GM19099 (cell line): ENCODE measurements around the gene TUBB1.

Source experiments
- POLR2A ChIP-seq: IDR thresholded peaks from 3 replicates; pipeline ENCODE4 v1.6.1; 2011; ENCODE audit warnings: low read depth; ENCODE audit not compliant: insufficient read length; ENCODE audit errors: extremely low read depth

The TUBB1 gene

DNA sequence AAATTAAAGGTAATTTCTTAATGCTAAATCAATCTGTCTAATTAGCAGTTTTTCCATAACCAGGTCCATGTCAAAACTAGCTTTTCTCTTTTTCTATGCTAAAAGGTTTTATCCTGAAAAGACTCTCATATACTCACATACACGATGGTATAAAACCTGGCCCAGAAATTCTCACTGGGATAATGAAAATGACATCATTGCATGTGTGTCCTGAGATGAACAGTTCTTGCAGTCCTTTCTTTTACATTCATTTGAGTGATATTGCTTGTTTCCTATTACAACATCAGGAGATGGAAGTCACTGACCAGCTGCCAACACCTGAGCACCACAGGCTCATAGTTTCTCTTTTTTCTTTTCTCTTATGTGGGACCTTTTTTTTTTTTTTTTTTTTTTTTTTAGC, 31.2 kb downstream of the TUBB1 start:
- no peak for TF ChIP-seq POLR2A

DNA sequence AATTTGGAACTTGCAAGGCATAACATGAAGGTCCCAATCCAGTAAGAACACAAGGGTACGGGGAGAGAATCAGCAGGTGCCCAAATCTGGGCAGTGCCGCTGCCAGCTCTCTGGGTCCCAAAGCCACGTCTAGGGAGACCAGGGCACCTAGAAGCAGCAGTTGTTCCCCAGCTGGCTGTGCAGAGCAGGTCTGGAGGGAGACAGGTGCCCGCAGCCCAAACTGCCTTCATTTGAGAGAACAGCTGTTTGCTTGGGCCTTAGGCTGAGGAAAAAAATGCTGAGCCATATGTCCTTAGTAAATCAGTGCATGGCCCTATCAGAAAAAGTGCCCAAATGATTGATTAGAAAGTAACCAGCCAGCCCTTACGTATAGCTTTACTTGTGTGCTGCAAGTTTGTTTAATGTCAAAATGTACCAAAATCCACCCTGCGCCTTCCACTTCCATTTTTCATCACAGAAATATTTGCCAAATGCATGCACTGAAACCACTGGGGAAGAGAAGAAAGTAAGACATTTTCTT, 32.5 kb downstream of the TUBB1 start:
- TF ChIP-seq POLR2A = no peak

DNA sequence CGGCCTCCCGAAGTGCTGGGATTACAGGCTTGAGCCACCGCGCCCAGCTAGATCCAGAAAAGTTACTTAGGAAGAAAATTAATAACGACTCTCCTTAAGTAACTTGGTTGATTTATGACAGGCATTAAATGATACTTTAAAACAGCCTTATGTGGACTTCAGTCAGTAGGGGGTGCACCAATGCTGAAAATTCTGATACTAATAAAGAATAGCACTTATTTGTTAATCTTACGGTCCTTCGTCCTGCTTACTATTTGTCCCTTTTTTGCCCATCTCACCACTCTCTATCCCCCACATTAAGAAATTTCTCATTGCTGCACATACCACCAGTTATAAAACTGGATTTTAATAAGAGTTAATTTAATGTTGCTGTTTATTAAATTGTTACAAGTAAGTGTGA, 36.1 kb downstream of the TUBB1 start:
- no peak for TF ChIP-seq POLR2A

DNA sequence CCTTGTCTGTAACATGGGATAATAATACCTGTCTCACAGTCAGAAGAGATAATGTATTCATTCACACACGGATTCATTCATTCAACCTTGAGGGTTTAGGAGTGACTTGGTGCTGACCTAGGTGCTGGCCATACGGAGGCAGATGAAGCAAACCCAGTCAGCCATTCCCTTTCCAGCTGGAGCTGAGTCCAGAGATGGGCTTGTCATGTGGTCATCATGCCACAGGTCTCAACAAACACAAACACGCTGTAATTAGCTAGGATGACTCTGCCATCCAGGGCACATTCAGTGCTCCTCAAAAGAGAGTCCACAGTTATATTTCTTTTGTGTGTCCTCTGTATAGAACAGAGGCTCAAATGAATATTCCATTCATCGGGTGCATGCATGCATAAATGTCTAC, 42.9 kb downstream of the TUBB1 start:
- no peak for TF ChIP-seq POLR2A

DNA sequence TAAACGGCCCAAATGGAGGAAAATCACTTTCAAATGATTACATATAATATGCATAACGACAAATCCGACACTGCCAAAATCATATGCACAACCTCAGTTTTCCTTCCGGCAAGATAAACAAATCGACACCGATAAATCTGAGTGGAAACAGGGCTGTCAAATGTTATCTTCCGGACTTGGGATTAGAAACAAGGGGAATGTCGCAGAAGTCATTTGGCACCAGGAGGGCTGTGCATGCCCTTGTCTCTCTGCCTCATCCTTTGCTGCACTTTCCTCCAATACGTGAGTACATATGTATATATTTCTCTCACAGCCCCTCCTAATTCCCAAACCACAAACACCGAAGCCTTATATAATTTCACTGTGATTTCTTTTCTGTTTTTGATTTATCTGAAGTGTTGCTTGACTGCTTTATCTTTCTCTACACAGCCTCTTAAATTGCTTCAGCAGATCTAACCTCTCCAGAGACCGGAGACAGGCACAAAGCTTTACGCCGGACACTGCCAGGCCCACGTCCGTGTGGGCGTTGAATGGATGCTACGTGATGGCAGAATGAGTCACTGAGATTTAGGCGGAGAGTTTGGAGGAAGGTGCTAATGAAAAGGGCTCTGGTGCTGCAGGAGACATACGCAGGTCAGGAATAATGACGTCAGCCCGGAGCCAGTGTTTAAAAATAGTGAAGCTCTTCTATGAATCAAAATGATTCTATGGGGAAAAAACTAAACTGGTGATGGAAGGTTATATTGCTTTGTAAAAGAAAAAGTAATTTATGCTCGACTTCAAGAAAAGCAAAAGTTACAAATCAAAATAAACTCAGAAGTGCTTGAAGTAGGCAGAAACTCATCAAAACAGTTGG, 44.4 kb downstream of the TUBB1 start:
- no peak for TF ChIP-seq POLR2A

DNA sequence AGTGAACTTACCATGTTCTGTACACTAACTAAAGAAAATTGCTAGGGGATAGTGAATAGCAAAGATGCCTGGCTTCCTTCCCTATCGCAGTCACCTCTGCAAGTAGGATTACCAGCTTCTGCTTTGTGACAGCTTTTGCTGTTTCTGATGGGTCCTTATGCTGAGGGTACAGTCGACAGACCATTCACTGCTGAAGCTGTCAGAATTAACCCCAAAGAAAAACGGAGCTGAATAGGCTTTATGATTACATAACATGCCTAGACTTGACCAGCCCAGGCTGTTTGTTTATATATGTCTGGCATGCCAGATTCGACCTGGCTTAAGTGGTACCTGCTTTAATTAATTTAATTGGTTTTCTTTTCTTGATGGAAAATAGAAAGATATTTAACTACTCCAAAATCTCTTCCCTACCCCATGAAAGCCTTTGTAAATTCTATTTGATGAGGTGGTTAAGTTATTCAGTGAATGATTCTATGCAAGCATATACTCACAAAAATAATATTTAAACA, 45.0 kb downstream of the TUBB1 start:
- TF ChIP-seq POLR2A = no peak

DNA sequence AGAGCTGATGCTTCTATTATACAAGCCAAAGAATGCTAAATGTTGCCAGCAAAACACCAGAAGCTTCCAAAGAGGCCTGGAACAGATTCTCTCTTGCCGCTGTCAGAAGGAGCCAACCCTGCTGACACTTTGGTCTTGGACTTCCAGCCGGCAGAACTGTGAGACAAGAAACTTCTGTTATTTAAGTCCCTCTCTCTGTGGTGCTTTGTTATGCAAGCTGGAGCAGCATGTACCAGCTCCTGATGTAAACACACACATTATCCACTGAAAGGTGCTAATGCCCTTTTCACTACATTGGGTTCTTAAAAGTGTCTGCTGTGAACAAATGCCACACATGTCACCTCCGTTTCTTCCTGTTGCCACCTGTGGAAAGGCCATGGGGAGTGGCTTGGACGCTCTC, 49.3 kb downstream of the TUBB1 start:
- TF ChIP-seq POLR2A = no peak

DNA sequence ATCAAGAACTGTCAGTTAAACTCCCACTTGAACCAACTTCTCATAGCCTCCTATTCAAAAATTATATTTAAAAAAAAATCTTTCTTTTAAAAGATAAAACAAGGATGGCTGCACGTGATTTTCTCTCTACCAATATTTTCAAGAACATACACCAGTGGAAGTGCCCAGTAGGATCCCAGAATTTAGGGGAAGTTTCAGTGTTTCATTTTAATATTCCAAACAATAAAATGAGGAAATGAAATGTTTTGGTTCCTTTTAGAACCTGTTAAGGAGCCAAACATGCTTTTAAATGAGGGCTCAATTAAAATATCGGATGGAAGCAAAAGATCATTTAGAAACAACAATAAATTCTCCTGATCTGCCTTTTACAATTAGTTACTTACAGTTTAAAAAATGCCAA, 49.8 kb downstream of the TUBB1 start:
- TF ChIP-seq POLR2A = no peak

DNA sequence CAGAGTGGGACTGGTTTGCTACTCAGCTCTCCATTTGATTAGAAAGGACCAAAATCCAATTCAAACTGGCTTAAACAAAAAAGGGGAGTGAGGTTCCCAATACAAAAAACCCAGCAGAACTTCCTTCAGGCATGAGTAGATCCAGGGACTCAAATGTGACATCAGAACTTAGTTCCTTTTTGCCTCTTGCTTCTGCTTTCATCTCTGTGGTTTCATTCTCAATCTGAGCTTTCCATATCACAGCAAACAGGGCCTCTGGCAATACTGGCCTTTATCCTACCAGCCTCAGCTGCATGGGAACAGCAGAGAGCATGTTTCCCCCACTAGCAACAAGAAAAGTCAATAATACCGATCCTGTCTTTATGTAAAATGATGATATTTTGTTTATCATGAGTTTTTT, 52.0 kb downstream of the TUBB1 start:
- TF ChIP-seq POLR2A = no peak

DNA sequence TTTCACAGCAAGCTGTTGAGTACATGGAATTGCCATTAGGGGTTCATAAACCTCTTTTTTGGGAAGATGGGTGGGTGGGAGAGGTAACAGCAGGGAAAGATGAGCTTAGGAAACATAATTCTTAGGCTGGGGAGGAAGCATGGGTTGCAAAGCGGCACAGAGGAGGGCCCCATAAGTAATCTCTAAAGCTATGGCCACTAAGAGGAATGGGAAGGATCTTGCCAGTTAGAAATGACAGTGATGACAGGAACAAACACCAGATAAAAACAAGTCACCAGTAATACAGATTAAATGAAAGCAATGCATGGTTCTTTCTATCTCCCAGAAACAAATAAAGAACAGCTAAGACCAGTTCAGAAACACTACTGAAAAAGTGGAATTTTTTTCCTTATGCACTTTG, 54.4 kb downstream of the TUBB1 start:
- no peak for TF ChIP-seq POLR2A

DNA sequence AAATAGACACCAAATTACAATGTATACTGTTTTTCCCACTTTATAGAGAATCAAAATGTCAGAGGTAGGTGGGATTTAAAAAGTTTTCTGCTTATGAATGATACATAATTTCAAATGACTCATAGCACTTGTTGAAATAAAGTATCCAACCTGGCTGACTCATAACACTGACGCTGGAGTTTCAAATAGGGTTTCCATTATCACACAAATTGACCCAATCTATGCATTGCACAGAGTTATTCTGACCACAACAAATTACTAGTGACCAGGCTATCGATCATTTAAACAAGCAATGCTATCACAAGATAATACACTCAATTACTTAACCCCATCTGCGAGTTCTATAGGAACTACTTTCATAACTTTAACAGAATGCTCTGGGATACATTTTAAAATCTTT, 55.2 kb downstream of the TUBB1 start:
- no peak for TF ChIP-seq POLR2A

DNA sequence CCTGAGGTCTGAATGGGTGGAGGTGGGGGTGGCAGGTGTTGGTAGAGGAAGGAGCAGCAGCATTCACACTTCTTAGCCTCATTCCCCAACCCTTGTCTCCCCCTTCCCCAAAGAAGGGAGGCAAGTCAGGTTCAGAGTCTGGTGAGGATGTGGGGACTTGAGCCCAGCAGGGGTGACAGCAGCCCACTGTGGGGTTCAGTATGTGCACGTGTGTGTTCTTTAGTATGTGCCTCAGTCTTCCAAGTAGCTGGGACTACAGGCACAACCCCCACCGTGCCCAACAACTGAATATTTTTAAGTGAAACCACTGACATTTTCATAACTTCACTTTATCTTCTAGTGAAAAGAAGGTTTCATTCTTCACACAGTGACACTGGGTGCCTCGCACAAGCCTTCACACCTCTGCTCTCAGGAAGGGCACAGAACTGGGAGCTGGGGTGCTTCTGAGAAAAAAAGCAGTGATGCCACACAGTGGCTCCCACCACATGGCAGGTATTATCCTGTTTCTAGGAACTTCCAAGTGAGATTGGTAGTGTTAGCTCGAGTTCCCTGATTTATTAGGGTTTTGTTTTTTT, 56.8 kb downstream of the TUBB1 start:
- no peak for TF ChIP-seq POLR2A
